HepG2 (cell line): ENCODE results near the gene NME7. TPM values are rescaled to one million over a fixed set of nuclear protein-coding genes. Genes with fewer than 3 reads are reported as not detected.

Experiments used
- ATAC-seq: fragments of 200-7000 bp; cut with Tn5 transposase; 3 replicates; pipeline ENCODE4 v1.9.1; 2020; ENCODE audit warnings: mild to moderate bottlenecking, moderate library complexity
- BruUV-seq: library from RNA; stranded (reverse); fragments of 400-500 nt; replicated peaks from 2 replicates; lab custom pipeline; 2021; lab: Mats Ljungman, UMichigan
- CTCF ChIA-PET: fragments of 300-600 bp; formaldehyde crosslinking; extraction: SDS; loops from one replicate; lab custom pipeline; 2021; ENCODE audit warnings: low total read pairs, inconsistent platforms, low intra/inter-chr PET ratio; lab: Yijun Ruan, JAX
- POLR2A ChIA-PET: fragments of 350-600 bp; sonication (Branson Sonifier 250); formaldehyde crosslinking; loops from one replicate; lab custom pipeline; 2020; ENCODE audit warnings: antibody characterized with exemption, inconsistent platforms; lab: Yijun Ruan, JAX
- DNase-seq: peaks from one replicate; pipeline ENCODE4 v3.0.0-alpha.2; 2015; ENCODE audit warnings: low spot score
- FAIRE-seq: peaks from 3 replicates; lab custom pipeline; 2011; peaks lifted over from hg19 to GRCh38; lab: Jason Lieb, UNC
- H2AFZ ChIP-seq: one replicate; pipeline ENCODE4 v1.6.1; 2011; ENCODE audit warnings: low read length, inconsistent platforms
- H3K27ac ChIP-seq: fragments of 300-600 bp; 3 replicates; pipeline ENCODE4 v1.8.0; 2011; ENCODE audit warnings: mixed run types, mild to moderate bottlenecking, mixed read lengths, low read length, inconsistent platforms; ENCODE audit not compliant: insufficient read depth; ENCODE audit errors: extremely low read length
- H3K27me3 ChIP-seq, 2 experiments: fragments of 200-600 bp in 1 of 2; 2 replicates in 1 of 2; 3 replicates in 1 of 2; pipeline versions ENCODE4 v1.6.0 to v1.8.0; 2011; ENCODE audit warnings: low read length in 2 of 2, mild to moderate bottlenecking in 2 of 2, moderate library complexity in 2 of 2, inconsistent platforms in 1 of 2; ENCODE audit not compliant: insufficient read depth in 2 of 2, control insufficient read depth in 1 of 2
- H3K36me3 ChIP-seq, 2 experiments: fragments of 200-600 bp in 1 of 2; replicated peaks in 1 of 2; 2 replicates in 1 of 2; 3 replicates in 1 of 2; pipeline versions ENCODE4 v1.5.1 to v1.8.0; 2011; ENCODE audit warnings: low read length in 2 of 2, inconsistent platforms in 1 of 2; ENCODE audit not compliant: insufficient read depth in 2 of 2, control insufficient read depth in 1 of 2
- H3K4me1 ChIP-seq: 2 replicates; pipeline ENCODE4 v1.5.1; 2012; ENCODE audit warnings: low read length, inconsistent platforms; ENCODE audit not compliant: insufficient read depth
- H3K4me2 ChIP-seq: 2 replicates; pipeline ENCODE4 v1.6.0; 2011; ENCODE audit warnings: low read depth, low read length, inconsistent platforms
- H3K4me3 ChIP-seq, 3 experiments: fragments of 200-600 bp in 1 of 3; sonication (generic), shearing (Covaris generic) in 1 of 3; replicated peaks in 1 of 3; 2 replicates each; pipeline ENCODE4 v1.5.1; 2011 to 2016; ENCODE audit warnings: low read length in 3 of 3, inconsistent platforms in 2 of 3, low read depth in 2 of 3, mild to moderate bottlenecking in 2 of 3, control low read depth in 1 of 3, mixed read lengths in 1 of 3; ENCODE audit not compliant: insufficient read depth in 1 of 3
- H3K79me2 ChIP-seq: one replicate; pipeline ENCODE4 v1.6.1; 2011; ENCODE audit warnings: low read length, inconsistent platforms; ENCODE audit not compliant: insufficient read depth
- H3K9ac ChIP-seq: 2 replicates; pipeline ENCODE4 v1.6.0; 2011; ENCODE audit warnings: mild to moderate bottlenecking, low read depth, low read length, inconsistent platforms; ENCODE audit not compliant: insufficient read depth
- H3K9me3 ChIP-seq: 2 replicates; pipeline ENCODE4 v1.5.1; 2012; ENCODE audit warnings: mild to moderate bottlenecking, low read length
- H4K20me1 ChIP-seq: 2 replicates; pipeline ENCODE4 v1.6.0; 2011; ENCODE audit warnings: inconsistent platforms, mild to moderate bottlenecking, low read length, moderate library complexity; ENCODE audit not compliant: insufficient read depth
- EEA1 ChIP-seq: sonication (generic); formaldehyde crosslinking; IDR thresholded peaks from 2 replicates; pipeline ENCODE4 v1.5.1; 2020; ENCODE audit warnings: mild to moderate bottlenecking, missing genetic modification reagents, borderline replicate concordance
- GTF2F1 ChIP-seq: fragments of 150-350 bp; IDR thresholded peaks from 2 replicates; pipeline ENCODE4 v1.6.1; 2014; ENCODE audit warnings: low read length
- KDM2A ChIP-seq: sonication (generic); formaldehyde crosslinking; IDR thresholded peaks from 2 replicates; pipeline ENCODE4 v1.4.0; 2020; ENCODE audit warnings: low read depth, missing genetic modification reagents, borderline replicate concordance
- NR1H2 ChIP-seq: sonication (generic); formaldehyde crosslinking; IDR thresholded peaks from 2 replicates; pipeline ENCODE4 v1.8.1; 2022; ENCODE audit warnings: low read depth, missing genetic modification reagents, borderline replicate concordance
- POLR2AphosphoS2 ChIP-seq: IDR thresholded peaks from 2 replicates; pipeline ENCODE4 v1.6.1; 2011; ENCODE audit warnings: low read depth, low read length, improper control_type of control experiment
- RAD21 ChIP-seq: fragments of 450-650 bp; formaldehyde crosslinking; IDR thresholded peaks from 2 replicates; pipeline ENCODE4 v1.5.0; 2020; ENCODE audit warnings: mild to moderate bottlenecking
- TOPORS ChIP-seq: sonication (generic); formaldehyde crosslinking; IDR thresholded peaks from 2 replicates; pipeline ENCODE4 v1.8.0; 2023; ENCODE audit warnings: mild to moderate bottlenecking, missing genetic modification reagents
- ZNF468 ChIP-seq: sonication (generic); formaldehyde crosslinking; IDR thresholded peaks from 2 replicates; pipeline ENCODE4 v1.8.0; 2022; ENCODE audit warnings: mild to moderate bottlenecking, moderate library complexity, missing genetic modification reagents
- ZNF703 ChIP-seq: sonication (generic); formaldehyde crosslinking; IDR thresholded peaks from 2 replicates; pipeline ENCODE4 v1.5.1; 2020; ENCODE audit warnings: missing genetic modification reagents, mild to moderate bottlenecking, moderate library complexity, borderline replicate concordance
- ZNF839 ChIP-seq: sonication (generic); formaldehyde crosslinking; IDR thresholded peaks from 2 replicates; pipeline ENCODE4 v1.4.0; 2020; ENCODE audit warnings: missing genetic modification reagents, mild to moderate bottlenecking, borderline replicate concordance
- WGBS: methylation state at CpG from one replicate; pipeline ENCODE4 v1.1.6; 2017; ENCODE audit warnings: low lambda C conversion rate; 5-methylcytosine and 5-hydroxymethylcytosine counted together
- in situ Hi-C: cut with HindIII; loops from 2 replicates; pipeline ENCODE4 v1.10.0; 2017; ENCODE audit warnings: low pct_unique_long_range_greater_than_20kb; ENCODE audit not compliant: extremely low pct_ligation_motif_present
- intact Hi-C: fragments of 100-400 bp; cut with micrococcal nuclease; formaldehyde crosslinking; loops from one replicate; pipeline ENCODE4 v1.10.0; 2022; ENCODE audit not compliant: unreplicated experiment
- polyA plus RNA-seq, 8 experiments: library from polyadenylated mRNA; depleted of rRNA in 3 of 8; stranded (reverse) in 7 of 8; unstranded in 1 of 8; fragments of >200 nt; fragmentation: Illumina TruSeq in 4 of 8; extraction: Trizol in 4 of 8; gene quantifications; 2 replicates each; pipeline versions ENCODE4 v1.2.1 to v1.2.3, GENCODE V29; 2011 to 2016; ENCODE audit warnings: low read depth in 4 of 8, missing spikeins in 1 of 8, mixed read lengths in 1 of 8; ENCODE audit not compliant: insufficient read depth in 1 of 8
- total RNA-seq, 5 experiments: library from RNA; depleted of rRNA; stranded (reverse); fragments of >200 nt; fragmentation: Illumina TruSeq; extraction: Trizol; gene quantifications; 2 replicates each; pipeline ENCODE4 v1.2.3, GENCODE V29; 2016; ENCODE audit warnings: low read depth in 1 of 5
- TF ChIP-seq, protein P1 (sequence below): sonication (generic); formaldehyde crosslinking; IDR thresholded peaks from 2 replicates; pipeline ENCODE4 v1.4.0; 2020; ENCODE audit warnings: mild to moderate bottlenecking, missing genetic modification reagents
- TF ChIP-seq, protein P2 (sequence below): sonication (generic); formaldehyde crosslinking; IDR thresholded peaks from 2 replicates; pipeline ENCODE4 v1.4.0; 2020; ENCODE audit warnings: missing genetic modification reagents
- TF ChIP-seq, protein P3 (sequence below): sonication (generic); formaldehyde crosslinking; conservative IDR thresholded peaks from 2 replicates; pipeline ENCODE4 v1.4.0; 2020; ENCODE audit warnings: missing genetic modification reagents

The NME7 gene
- total and polyA plus RNA-seq, 2 of the 13 experiments (the other 11 are each of a cell fraction or from before 2014, with no cell fraction given), result 9.4 to 22.5 TPM

DNA sequence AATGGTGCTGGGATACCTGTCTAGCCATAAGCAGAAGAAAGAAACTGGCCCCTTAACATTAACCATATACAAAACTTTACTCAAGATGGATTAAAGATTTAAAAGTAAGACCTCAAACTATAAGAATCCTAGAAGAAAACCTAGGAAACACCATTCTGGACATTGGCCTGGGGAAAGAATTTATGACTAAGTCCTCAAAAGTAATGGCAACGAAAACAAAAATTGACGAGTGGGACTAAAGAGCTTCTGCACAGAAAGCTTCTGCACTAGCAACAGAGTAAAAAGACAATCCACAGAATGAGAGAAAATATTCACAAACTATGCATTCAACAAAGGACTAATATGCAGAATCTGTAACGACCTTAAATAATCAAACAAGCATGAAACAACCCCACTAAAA, 66.7 kb downstream of the NME7 start:
- FAIRE-seq (no peak), ATAC-seq (no peak), DNase-seq (no peak)
- Histone ChIP-seq H3K4me2 (no peak overlapping the region), H3K27me3 (no peaks in the 10 kb centered on the region), H3K9ac (no peak overlapping the region), H3K79me2 (no peaks in the 10 kb centered on the region), H3K27ac (no peak overlapping the region), H3K9me3 (no peaks in the 10 kb centered on the region), H3K36me3 (no peaks in the 10 kb centered on the region; a peak in 1 of 5 replicates), H3K4me1 (peaks cover 16% of the 10 kb centered on the region), H3K4me3 (no peak overlapping the region), H2AFZ (no peak overlapping the region), H4K20me1 (no peaks in the 10 kb centered on the region)
- TF ChIP-seq, protein P1, sequence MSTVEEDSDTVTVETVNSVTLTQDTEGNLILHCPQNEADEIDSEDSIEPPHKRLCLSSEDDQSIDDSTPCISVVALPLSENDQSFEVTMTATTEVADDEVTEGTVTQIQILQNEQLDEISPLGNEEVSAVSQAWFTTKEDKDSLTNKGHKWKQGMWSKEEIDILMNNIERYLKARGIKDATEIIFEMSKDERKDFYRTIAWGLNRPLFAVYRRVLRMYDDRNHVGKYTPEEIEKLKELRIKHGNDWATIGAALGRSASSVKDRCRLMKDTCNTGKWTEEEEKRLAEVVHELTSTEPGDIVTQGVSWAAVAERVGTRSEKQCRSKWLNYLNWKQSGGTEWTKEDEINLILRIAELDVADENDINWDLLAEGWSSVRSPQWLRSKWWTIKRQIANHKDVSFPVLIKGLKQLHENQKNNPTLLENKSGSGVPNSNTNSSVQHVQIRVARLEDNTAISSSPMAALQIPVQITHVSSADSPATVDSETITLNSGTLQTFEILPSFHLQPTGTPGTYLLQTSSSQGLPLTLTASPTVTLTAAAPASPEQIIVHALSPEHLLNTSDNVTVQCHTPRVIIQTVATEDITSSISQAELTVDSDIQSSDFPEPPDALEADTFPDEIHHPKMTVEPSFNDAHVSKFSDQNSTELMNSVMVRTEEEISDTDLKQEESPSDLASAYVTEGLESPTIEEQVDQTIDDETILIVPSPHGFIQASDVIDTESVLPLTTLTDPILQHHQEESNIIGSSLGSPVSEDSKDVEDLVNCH (CRISPR knock-in tag), result no peak
- no peak for TF ChIP-seq ZNF839 (CRISPR knock-in tag)
- no peak for TF ChIP-seq ZNF468 (CRISPR knock-in tag)
- no peak for TF ChIP-seq POLR2AphosphoS2
- TF ChIP-seq GTF2F1, result no peak
- TF ChIP-seq, protein P2, sequence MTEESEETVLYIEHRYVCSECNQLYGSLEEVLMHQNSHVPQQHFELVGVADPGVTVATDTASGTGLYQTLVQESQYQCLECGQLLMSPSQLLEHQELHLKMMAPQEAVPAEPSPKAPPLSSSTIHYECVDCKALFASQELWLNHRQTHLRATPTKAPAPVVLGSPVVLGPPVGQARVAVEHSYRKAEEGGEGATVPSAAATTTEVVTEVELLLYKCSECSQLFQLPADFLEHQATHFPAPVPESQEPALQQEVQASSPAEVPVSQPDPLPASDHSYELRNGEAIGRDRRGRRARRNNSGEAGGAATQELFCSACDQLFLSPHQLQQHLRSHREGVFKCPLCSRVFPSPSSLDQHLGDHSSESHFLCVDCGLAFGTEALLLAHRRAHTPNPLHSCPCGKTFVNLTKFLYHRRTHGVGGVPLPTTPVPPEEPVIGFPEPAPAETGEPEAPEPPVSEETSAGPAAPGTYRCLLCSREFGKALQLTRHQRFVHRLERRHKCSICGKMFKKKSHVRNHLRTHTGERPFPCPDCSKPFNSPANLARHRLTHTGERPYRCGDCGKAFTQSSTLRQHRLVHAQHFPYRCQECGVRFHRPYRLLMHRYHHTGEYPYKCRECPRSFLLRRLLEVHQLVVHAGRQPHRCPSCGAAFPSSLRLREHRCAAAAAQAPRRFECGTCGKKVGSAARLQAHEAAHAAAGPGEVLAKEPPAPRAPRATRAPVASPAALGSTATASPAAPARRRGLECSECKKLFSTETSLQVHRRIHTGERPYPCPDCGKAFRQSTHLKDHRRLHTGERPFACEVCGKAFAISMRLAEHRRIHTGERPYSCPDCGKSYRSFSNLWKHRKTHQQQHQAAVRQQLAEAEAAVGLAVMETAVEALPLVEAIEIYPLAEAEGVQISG (CRISPR knock-in tag), result no peak
- no peak for TF ChIP-seq NR1H2 (CRISPR knock-in tag)
- no peak for TF ChIP-seq RAD21 (CRISPR knock-in tag)
- no peak for TF ChIP-seq ZNF703 (CRISPR knock-in tag)
- TF ChIP-seq TOPORS (CRISPR knock-in tag), result no peak
- TF ChIP-seq EEA1, result no peak
- TF ChIP-seq, protein P3, sequence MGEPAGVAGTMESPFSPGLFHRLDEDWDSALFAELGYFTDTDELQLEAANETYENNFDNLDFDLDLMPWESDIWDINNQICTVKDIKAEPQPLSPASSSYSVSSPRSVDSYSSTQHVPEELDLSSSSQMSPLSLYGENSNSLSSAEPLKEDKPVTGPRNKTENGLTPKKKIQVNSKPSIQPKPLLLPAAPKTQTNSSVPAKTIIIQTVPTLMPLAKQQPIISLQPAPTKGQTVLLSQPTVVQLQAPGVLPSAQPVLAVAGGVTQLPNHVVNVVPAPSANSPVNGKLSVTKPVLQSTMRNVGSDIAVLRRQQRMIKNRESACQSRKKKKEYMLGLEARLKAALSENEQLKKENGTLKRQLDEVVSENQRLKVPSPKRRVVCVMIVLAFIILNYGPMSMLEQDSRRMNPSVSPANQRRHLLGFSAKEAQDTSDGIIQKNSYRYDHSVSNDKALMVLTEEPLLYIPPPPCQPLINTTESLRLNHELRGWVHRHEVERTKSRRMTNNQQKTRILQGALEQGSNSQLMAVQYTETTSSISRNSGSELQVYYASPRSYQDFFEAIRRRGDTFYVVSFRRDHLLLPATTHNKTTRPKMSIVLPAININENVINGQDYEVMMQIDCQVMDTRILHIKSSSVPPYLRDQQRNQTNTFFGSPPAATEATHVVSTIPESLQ, result no peak
- TF ChIP-seq KDM2A (CRISPR knock-in tag), result no peak
- WGBS, result 70% methylated on average over 3 of the region's 3 CpGs
- intact Hi-C loops, result no loop called here
- in situ Hi-C loops, result no loop called here
- no TSS peak for BruUV-seq
- POLR2A ChIA-PET, result no interaction called here
- CTCF ChIA-PET, result no interaction called here
